Measurements from ENCODE around the gene GUCA1A. TPM values are rescaled to one million over a fixed set of nuclear protein-coding genes. Genes with fewer than 3 reads are reported as not detected.

The GUCA1A gene
- total RNA-seq, 1 experiment from 2014 or later, result not detected

- no TSS peak for BruUV-seq (replicated peaks)
- Histone ChIP-seq H3K4me3 (ENCODE audit: low read depth in 2 of 2, low read length in 2 of 2) (no peak overlapping the region), H3K36me3 (ENCODE audit: control insufficient read depth, insufficient read depth, low read length) (no peaks in the 10 kb centered on the region), H3K4me1 (ENCODE audit: control insufficient read depth, insufficient read depth, low read length) (no peaks in the 10 kb centered on the region), H3K27me3 (ENCODE audit: control insufficient read depth, insufficient read depth, low read length) (no peaks in the 10 kb centered on the region), H3K27ac (ENCODE audit: low read length) (no peak overlapping the region), H3K9me3 (ENCODE audit: control insufficient read depth, insufficient read depth, low read depth, low read length) (no peaks in the 10 kb centered on the region)
- DNase-seq (ENCODE audit: low read depth, low spot score) (no peak), ATAC-seq (no peak)
- in situ Hi-C loops (cut with HindIII; ENCODE audit: low pct_unique_long_range_greater_than_20kb, low sequenced_read_pairs), result no loop called here
- no peak for TF ChIP-seq SIN3A (IDR thresholded peaks at IDR 0.05; ENCODE audit: borderline replicate concordance, insufficient read depth, low read depth, low read length)
- no peak for TF ChIP-seq POLR2AphosphoS5 (IDR thresholded peaks at IDR 0.05; ENCODE audit: low read depth, low read length)
- no peak for TF ChIP-seq TCF7L2 (IDR thresholded peaks at IDR 0.05; ENCODE audit: low read depth, low read length)
- TF ChIP-seq, protein P1, sequence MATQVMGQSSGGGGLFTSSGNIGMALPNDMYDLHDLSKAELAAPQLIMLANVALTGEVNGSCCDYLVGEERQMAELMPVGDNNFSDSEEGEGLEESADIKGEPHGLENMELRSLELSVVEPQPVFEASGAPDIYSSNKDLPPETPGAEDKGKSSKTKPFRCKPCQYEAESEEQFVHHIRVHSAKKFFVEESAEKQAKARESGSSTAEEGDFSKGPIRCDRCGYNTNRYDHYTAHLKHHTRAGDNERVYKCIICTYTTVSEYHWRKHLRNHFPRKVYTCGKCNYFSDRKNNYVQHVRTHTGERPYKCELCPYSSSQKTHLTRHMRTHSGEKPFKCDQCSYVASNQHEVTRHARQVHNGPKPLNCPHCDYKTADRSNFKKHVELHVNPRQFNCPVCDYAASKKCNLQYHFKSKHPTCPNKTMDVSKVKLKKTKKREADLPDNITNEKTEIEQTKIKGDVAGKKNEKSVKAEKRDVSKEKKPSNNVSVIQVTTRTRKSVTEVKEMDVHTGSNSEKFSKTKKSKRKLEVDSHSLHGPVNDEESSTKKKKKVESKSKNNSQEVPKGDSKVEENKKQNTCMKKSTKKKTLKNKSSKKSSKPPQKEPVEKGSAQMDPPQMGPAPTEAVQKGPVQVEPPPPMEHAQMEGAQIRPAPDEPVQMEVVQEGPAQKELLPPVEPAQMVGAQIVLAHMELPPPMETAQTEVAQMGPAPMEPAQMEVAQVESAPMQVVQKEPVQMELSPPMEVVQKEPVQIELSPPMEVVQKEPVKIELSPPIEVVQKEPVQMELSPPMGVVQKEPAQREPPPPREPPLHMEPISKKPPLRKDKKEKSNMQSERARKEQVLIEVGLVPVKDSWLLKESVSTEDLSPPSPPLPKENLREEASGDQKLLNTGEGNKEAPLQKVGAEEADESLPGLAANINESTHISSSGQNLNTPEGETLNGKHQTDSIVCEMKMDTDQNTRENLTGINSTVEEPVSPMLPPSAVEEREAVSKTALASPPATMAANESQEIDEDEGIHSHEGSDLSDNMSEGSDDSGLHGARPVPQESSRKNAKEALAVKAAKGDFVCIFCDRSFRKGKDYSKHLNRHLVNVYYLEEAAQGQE (IDR thresholded peaks at IDR 0.05; ENCODE audit: insufficient read depth in 1 of 2, low read depth in 2 of 2, low read length in 1 of 2), result no peak
- TF ChIP-seq, protein P2, sequence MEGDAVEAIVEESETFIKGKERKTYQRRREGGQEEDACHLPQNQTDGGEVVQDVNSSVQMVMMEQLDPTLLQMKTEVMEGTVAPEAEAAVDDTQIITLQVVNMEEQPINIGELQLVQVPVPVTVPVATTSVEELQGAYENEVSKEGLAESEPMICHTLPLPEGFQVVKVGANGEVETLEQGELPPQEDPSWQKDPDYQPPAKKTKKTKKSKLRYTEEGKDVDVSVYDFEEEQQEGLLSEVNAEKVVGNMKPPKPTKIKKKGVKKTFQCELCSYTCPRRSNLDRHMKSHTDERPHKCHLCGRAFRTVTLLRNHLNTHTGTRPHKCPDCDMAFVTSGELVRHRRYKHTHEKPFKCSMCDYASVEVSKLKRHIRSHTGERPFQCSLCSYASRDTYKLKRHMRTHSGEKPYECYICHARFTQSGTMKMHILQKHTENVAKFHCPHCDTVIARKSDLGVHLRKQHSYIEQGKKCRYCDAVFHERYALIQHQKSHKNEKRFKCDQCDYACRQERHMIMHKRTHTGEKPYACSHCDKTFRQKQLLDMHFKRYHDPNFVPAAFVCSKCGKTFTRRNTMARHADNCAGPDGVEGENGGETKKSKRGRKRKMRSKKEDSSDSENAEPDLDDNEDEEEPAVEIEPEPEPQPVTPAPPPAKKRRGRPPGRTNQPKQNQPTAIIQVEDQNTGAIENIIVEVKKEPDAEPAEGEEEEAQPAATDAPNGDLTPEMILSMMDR (IDR thresholded peaks at IDR 0.05), result no peak
- ChIA-PET CTCF (no interaction called here), POLR2A (no interaction called here)
- intact Hi-C loops (cut with micrococcal nuclease; ENCODE audit: unreplicated experiment), result no loop called here
These were observed 16.5 kb upstream of the GUCA1A start for GRCh38 chr6:42156638-42157037.

DNA sequence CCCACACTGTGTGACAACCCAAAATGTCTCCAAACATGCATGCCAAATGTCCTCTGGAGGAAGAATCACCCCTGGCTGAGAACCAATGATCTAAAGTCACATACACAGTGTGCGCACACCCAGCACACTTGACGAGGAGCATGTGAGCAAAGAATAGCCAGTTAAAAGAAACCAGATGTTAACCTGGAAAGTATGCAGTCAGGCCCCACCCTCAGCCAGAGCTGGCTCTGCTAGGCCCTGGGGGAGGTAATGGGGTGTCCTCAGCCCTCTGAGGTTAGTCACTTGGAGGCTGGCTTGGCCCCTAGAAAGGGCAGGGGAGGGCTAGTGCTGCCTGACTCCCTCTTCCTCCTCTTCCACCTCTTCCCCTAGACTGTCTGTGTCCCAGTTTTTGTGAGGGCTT lies 15.2 kb upstream of the GUCA1A start:
- TF ChIP-seq POLR2AphosphoS5 (IDR thresholded peaks at IDR 0.05; ENCODE audit: low read depth, low read length), result no peak
- no peak for TF ChIP-seq TCF7L2 (IDR thresholded peaks at IDR 0.05; ENCODE audit: low read depth, low read length)
- TF ChIP-seq, protein P2 (IDR thresholded peaks at IDR 0.05), result no peak
- TF ChIP-seq SIN3A (IDR thresholded peaks at IDR 0.05; ENCODE audit: borderline replicate concordance, insufficient read depth, low read depth, low read length), result no peak
- TF ChIP-seq, protein P1 (IDR thresholded peaks at IDR 0.05; ENCODE audit: insufficient read depth in 1 of 2, low read depth in 2 of 2, low read length in 1 of 2), result no peak
- POLR2A ChIA-PET, result interaction anchor here (0.7 kb wide), 1 partner anchor 16 kb away, joined by 4 read pairs; no protein-coding TSS in a partner anchor
- Histone ChIP-seq H3K4me3 (ENCODE audit: low read depth in 2 of 2, low read length in 2 of 2) (no peak overlapping the region), H3K27ac (ENCODE audit: low read length) (no peak overlapping the region), H3K27me3 (ENCODE audit: control insufficient read depth, insufficient read depth, low read length) (no peaks in the 10 kb centered on the region), H3K36me3 (ENCODE audit: control insufficient read depth, insufficient read depth, low read length) (no peaks in the 10 kb centered on the region), H3K9me3 (ENCODE audit: control insufficient read depth, insufficient read depth, low read depth, low read length) (no peaks in the 10 kb centered on the region), H3K4me1 (ENCODE audit: control insufficient read depth, insufficient read depth, low read length) (no peaks in the 10 kb centered on the region)
- DNase-seq (ENCODE audit: low read depth, low spot score) (no peak), ATAC-seq (no peak; the same call in 1 of the 2 replicates)
- no TSS peak for BruUV-seq (replicated peaks)
- in situ Hi-C loops (cut with HindIII; ENCODE audit: low pct_unique_long_range_greater_than_20kb, low sequenced_read_pairs), result no loop called here
- intact Hi-C loops (cut with micrococcal nuclease; ENCODE audit: unreplicated experiment), result no loop called here
- CTCF ChIA-PET, result no interaction called here

All from Panc1 (cell line).